Nucleus accumbens (tissue), 56 donors: ENCODE results near the gene VPS72.
A peak's percentile ranks its signal among the peaks of the same experiment; 100 is the strongest.

ENCODE experiments used
- DNase-seq, 56 donors: peaks; one replicate each; lab custom pipeline; 2025; lab: John Stamatoyannopoulos, UW

The VPS72 gene

DNA sequence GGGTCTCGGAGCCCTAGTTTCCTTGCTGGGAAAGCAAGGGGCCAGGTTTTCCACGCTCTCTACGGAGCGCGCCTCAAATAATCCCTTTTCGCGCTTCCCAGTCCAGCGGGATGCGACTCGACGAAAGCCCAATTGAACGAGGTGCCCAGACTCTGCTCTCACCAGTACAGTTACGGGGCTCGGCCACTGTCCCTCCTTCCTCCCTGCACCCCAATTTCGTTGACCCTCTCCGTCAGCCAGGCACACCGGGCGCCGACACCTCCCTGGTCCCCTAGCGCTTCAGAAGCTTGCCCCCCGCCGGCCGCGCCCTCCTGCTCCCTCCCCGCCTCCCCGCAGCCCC is 44.0 kb downstream of the VPS72 start:
- peak in 2 of 56 donors; percentile 21 to 53 for DNase-seq

GRCh38 chr1:151145304-151146071 is 44.5 kb downstream of the VPS72 start:
- DNase-seq, result peak in 6 of 56 donors; percentile 19 to 50 (median 26)

DNA sequence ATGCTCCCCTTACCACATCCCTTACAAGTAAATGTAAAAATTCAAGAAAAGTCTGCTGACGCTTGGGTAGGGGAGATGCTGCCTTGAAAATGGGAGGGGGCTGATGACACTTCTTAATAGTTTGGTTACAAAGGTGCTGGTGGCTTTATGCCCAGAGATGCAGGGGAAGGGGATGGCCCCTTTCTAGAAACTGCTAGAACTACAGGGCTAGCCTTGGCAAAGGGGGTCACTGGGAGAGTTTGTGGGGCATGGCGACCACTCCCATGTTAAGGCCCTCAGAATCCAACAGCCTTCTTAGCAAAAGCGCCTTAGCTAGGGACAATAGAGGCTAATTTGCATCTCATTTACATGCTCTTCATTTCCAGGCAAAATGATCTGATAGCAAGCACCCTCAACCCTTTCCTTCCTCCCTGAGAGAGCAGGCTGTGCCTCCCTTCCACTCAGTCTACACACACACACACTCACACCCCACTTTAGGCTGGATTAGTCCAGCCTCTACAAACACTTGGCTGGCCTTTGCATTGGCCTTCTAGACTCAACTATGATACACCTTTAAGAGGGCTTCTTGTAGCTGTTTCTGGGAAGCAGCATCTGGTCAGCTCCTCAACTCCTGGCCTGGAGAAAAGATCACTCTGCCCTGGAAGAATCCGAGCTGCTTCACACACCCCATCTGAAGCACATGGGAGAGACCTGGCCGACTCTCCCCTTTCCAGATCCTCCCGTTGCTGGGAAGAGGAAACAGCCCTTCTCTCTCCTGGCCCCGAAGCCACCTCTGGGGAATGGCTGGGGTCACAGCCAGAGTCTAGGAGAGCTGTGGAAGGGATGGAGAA is 45.3 kb downstream of the VPS72 start:
- DNase-seq, result no peak

- no peak for DNase-seq
Observed at GRCh38 chr1:151143986-151144385, 46.0 kb downstream of the VPS72 start.

DNA sequence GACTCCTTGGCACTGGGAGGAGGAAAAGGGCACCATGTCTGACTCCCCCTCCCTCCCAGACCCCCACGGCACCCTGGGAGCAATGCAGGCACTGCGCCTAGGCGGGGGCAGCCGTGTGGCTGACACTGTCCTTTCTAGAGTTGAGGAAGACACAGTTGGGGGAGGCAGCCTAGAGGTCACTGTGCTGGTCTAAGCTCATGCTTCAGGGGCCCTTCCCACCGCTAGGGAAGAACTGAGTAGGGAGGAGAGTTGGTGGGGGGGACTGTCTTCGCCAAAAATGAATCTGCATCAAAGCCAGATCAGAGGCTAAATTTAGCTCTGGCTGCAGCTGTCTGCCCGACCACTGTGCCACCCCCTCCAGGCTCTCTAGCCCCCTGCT is 47.0 kb downstream of the VPS72 start:
- DNase-seq, result no peak

- DNase-seq, result no peak
Observed at GRCh38 chr1:151142411-151143056, 47.5 kb downstream of the VPS72 start.

DNA sequence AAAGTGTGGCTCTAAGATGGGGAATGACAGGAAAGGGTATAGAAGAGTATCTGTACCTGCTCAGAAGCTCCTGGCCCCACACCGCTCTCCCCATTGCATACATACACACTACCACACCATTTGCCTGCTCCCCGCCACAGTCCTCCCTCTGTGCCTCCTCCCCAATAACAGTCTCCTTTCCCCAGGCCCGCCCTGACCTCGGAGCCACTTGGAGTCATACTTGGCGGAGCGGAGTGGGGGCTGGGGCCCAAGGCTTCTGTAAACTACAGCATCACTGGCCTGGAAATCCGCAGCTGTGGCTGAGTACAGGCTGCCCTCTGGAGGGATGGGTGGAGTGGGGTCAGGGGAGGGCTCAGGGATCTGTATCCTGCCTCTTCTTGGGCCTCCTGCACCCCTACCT is 52.2 kb downstream of the VPS72 start:
- no peak for DNase-seq

DNA sequence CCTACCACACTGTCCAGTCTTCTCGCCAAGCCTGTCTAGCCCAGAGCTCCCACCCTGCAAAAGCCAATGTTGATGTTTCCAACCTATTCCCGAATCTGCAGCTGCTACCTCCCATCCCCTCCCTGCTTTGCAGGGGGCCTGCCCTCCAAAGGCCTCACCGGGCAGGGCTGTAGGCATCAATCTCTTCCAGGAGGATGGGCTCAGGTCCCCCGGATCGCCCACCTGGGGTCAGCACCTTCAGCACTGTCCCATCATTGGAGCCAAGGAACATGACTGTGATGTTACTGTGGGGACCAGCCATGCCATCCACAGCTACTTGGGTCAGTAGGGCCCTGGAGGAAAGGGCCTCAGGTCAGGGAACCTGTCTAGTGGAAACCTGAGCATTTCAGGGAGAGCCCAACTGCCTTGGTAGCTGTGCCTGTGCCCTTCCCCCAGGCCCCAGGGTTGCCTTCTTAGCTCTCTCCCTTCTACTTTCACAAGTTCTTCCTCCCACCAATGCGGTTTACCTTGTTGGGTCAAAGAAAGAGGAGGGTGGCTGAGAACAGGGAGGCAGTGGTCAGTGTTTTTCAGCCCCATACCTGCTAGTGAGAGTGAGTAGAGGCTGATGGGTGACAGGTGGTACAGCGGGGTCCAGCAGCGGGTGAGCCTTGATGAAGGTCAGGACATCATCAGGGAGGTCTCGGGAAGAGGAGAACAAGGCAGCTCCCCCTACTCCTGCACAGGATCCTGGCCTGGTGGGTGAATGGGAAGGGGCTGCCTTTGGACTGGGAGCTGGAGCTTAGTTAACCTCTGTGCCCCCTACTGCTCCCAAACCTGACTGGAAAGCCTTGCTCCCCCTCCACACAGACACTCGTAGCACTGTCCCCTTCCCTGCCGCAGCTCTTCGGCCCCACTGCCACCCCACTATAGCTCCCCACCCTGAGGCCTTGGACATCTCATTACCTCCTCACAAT is 54.3 kb downstream of the VPS72 start:
- no peak for DNase-seq

DNA sequence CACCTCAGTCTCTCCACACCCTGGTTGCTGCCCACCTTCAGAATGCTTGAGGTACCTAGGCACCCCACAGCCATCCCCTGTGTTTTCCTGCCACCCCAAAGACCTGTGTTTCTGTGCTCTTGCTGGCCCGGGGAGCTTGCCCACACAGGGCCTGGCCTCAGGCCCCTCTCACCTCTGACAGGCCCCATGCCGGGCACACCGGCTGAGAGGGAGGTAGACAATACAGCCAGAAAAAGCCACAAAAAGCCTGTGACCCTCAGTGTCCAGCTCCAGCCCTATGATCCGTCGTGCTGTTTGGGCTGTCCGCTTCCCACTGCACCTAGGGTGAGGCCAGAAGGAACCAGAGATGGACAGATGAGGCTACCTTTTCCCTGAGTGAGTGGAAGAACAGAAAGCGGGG is 55.0 kb downstream of the VPS72 start:
- no peak for DNase-seq

- DNase-seq, result no peak
Observed at GRCh38 chr1:151134396-151134795, 55.6 kb downstream of the VPS72 start.

GRCh38 chr1:151133018-151133806 is 56.8 kb downstream of the VPS72 start:
- no peak for DNase-seq

- DNase-seq, result no peak
Observed at GRCh38 chr1:151132335-151133017, 57.5 kb downstream of the VPS72 start.

GRCh38 chr1:151131701-151132334 is 58.2 kb downstream of the VPS72 start:
- peak in 4 of 56 donors; percentile 9 to 47 (median 12) for DNase-seq

DNA sequence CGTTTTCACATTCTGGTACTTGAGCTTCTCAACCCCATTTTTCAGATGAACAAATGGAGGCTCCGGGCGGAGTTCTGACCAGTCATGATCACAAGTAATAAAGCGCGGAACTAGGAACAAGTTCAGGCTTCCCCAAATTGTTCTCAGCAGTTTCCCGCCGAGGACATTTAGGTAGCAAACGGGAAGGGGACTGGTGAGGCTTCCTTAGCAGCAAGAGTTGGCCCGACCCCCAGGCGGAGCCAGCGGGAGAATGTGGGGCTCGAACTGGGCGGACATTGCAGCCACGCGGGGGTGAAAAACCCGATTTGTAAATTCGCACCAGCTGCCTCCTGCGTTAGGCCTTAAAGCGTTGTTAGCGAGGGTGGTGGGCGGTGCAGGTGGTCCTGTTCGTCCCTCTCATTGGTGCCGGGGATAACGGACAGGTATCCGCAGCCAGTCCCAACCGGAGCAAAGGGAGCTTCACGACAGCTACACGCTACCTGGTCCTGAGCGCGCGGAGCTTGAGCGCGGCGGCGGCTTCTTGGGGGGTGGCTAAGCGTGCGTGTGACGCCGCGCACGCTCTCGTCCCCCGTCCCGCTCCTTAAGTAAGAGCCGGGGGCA is 58.9 kb downstream of the VPS72 start:
- DNase-seq, result peak in 53 of 56 donors; percentile 8 to 94 (median 72)

DNA sequence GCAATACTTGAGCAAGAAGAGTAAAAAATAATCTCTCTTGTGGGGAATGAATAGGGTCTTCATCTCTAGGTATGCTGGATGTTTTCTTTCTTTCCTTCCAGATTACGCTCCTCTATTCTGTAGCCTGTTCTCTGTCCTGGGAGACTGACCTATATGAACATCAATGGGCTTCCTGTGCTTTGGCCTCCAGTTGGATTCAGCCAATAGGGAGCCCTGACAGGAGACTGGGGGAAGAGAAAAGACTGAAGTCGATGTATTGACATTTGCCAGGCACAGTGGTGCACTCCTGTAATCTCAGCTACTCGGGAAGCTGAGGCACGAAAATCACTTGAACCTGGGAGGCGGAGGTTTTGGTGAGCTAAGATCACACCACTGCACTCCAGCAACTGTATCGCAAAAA is 61.2 kb downstream of the VPS72 start:
- DNase-seq, result no peak
